ENCODE data around the gene GPR37L1. TPM values are rescaled to one million over a fixed set of nuclear protein-coding genes. Genes with fewer than 3 reads are reported as not detected.
"Not testable (repeated sequence)": the region's sequence is repeated elsewhere in the genome, so short reads cannot be mapped to it uniquely, and the experiment has no call there.

Gene GPR37L1
- total RNA-seq, 1 experiment from 2014 or later = 0.05 TPM

DNA sequence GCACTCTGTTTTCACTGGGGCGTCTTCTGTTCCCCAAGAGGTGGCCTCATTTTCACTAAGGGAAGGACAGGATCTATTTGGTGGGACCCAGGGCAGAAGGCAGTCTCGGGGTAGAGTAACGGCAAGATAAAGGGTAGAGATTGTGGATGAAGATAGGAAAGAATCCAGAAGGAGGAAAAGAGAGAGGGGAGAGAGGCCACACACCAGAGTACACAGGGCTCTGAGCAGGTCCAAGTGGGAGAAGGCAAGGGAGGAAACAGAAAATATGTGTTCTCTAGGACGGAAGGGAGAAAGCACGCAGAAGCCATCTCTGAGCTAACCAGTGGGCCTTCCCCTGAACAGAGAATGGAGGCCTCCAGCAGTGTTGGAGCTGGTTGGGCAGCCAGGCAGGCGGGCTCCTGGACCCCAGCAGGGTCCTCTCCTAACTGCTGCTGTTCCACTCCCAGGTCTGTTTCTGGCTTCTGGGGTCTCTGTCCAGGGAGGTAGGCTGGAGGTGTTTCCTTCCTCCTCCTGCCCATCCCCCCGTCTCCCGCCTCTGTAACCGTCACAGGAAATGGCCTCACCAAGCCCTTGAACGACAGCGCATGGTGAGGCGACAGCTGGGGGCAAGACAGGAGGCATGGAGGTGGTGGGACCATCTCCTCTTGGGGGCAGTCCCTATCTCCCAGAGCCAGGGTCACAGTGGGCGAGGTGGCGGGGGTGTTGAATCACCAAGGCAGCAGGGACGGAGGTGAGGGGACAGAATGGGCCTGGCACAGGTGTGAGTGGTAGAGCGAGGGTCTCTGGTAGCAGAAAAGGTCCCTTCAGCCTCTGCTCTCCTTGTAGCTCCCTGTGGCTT is 37.0 kb downstream of the GPR37L1 start:
- Histone ChIP-seq H3K4me3 (no peak overlapping the region), H3K36me3 (no peaks in the 10 kb centered on the region), H3K27ac (no peak overlapping the region), H3K27me3 (replicated peaks) (no peaks in the 10 kb centered on the region), H3K4me1 (replicated peaks) (peaks cover 9% of the 10 kb centered on the region), H3K9me3 (replicated peaks) (no peaks in the 10 kb centered on the region)
- no peak for DNase-seq (ENCODE audit: low read depth in 1 of 2, low spot score in 2 of 2)

DNA sequence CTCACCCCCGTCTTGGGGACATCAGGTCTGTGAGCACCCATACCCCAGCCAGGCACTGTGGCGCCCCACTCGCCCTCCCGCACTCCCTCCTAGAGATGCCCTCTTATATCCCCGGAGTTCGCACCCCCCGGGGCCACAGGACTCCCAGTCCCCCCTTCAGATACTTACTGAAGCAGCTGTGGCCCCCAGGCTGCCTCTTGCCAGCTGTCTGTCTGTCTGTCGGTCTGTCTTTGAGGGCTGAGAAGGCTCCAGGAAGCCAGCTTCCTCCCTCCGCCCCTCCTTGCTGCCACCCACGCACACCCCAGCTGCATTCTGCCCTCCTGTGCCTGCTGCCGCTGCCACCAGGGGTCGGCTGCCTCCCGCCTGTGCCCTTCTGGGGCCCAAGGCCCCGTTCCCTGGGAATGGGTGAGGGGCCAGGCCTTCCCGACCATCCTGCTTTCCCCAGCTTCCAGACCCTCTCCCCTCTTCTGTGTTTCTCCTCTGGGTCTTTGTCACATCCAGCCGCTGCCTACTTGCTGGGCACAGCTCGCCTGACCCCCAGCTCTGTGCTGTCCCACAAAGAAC is 37.7 kb downstream of the GPR37L1 start, which contains the start of gene PTPN7:
Gene PTPN7 (minus strand): TSS at position 226 of the 564 bp plus-strand sequence. CDS start 1,200 bp downstream, outside the sequence.
- Histone ChIP-seq H3K27ac (no peak within 1 kb of the TSS), H3K4me3 (no peak within 1 kb of the TSS), H3K27me3 (replicated peaks) (no peaks in the 10 kb centered on the region), H3K9me3 (replicated peaks) (no peaks in the 10 kb centered on the region), H3K4me1 (replicated peaks) (peaks cover 9% of the 10 kb centered on the region), H3K36me3 (no peaks in the 10 kb centered on the region)
- DNase-seq (ENCODE audit: low read depth in 1 of 2, low spot score in 2 of 2) = no peak

DNA sequence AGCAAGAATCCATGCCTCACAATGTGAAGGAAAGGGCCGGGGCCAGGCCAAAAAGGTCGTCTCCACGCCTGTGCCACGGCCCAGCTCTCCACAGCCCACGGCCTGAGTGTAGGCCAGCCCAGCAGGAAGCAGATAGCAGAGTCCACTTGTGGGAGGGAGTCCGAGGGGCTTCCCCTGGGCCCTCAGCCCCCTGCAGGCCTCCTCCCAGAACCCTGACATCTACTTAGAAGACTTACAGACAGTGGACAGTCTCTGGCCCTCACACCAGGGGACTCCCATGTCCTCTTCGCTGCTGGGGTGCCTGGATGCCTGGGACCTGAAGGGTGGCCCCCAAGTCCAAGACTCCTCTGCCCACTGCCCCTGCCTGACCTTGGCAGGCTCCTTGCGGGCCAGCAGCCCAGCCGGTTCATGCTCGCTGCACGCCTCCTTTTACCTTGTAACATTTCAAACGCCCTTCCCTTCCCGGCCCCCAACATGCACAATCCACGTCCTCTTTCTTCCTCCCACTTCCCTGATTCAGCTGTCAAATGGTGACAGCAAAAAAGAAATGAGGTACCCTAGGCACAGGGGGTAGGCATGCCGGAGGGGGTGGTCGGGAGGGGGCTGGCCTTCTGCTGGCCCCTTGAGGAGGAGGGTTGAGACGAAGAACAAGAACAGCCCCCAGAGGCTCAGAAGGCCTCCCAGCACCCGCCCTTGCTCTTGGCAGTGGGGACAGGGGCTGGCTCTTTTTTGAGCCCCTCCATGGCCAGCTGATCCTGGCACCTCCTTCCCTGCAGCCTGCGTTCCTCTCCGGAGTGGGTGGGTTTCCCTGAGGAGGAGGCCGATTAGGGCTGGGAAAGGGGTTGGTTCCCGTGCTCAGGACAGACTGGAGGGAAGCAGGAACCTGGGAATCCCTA is 38.7 kb downstream of the GPR37L1 start:
- Histone ChIP-seq H3K36me3 (no peaks in the 10 kb centered on the region), H3K27ac (no peak overlapping the region), H3K9me3 (replicated peaks) (no peaks in the 10 kb centered on the region), H3K4me3 (no peak overlapping the region), H3K27me3 (replicated peaks) (no peaks in the 10 kb centered on the region), H3K4me1 (replicated peaks) (peaks cover 9% of the 10 kb centered on the region)
- no peak for DNase-seq (ENCODE audit: low read depth in 1 of 2, low spot score in 2 of 2)

DNA sequence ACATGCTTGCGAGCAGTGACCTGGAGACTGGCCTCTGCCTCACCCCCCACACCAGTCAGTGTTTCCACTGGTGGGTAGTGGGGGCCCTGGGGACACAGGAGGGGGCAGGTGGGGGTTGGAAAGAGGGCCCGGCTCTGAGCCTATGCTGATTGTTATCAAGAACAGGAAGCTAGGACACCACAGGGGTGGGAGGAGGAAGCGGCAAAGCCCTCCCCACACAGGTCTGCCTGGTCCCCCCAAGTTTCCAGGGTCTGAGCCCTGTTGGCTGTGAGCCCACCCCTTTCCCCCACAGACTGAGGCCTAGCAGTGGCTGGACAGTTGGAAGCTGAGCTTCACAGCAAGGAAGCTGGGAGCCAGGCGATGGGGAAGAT is 39.3 kb downstream of the GPR37L1 start:
- H3K4me3 ChIP-seq = no peak overlapping the region
- no peaks in the 10 kb centered on the region for H3K36me3 ChIP-seq
- DNase-seq (ENCODE audit: low read depth in 1 of 2, low spot score in 2 of 2) = no peak
- H3K27me3 ChIP-seq (replicated peaks) = no peaks in the 10 kb centered on the region
- no peak overlapping the region for H3K27ac ChIP-seq
- no peaks in the 10 kb centered on the region for H3K9me3 ChIP-seq (replicated peaks)
- peaks cover 9% of the 10 kb centered on the region for H3K4me1 ChIP-seq (replicated peaks)

DNA sequence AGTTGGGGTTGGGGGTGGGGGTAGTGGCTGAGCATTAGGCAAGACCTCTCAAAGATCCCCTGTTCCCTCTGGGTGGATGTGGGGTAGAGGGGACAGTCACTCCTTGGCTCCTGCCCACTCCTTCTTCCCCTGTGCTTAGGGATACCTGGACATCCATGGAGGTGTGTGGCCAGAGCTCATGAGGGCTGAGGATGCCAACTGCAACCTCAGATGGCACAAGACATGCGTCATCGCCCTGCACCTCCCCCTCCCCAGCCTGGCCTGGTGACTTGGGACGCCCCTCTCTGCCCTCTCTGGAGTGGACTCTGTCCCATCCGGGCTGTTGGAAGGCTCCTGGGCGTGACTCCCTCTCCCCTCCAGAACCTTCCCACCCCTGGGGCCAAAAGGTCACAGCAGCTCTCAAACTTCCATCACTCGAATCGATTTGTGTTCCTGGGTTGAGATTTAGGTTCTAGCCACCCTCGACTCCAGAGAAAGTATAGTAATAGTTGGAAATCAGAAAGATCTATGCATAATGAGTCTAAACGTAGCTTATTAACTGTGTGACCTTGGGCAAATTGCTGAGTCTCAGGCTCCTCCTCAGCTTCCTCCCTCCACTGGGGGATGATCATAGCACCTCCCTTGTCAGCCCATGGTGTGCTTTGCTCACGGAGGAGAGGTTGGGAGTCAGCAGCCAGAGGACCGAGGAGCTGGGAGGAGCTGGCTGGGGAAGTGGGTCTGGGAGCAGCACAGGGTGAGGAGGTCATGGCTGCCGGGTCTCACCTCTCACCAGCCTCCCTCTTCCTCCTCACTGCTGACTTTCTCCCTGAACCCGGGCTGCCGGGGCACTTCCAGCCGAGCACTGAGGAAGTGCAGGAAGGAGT is 39.9 kb downstream of the GPR37L1 start:
- no peak overlapping the region for H3K27ac ChIP-seq
- no peak for DNase-seq (ENCODE audit: low read depth in 1 of 2, low spot score in 2 of 2)
- H3K27me3 ChIP-seq (replicated peaks) = no peaks in the 10 kb centered on the region
- H3K4me3 ChIP-seq = no peak overlapping the region
- no peaks in the 10 kb centered on the region for H3K36me3 ChIP-seq
- peaks cover 9% of the 10 kb centered on the region for H3K4me1 ChIP-seq (replicated peaks)
- no peaks in the 10 kb centered on the region for H3K9me3 ChIP-seq (replicated peaks)

DNA sequence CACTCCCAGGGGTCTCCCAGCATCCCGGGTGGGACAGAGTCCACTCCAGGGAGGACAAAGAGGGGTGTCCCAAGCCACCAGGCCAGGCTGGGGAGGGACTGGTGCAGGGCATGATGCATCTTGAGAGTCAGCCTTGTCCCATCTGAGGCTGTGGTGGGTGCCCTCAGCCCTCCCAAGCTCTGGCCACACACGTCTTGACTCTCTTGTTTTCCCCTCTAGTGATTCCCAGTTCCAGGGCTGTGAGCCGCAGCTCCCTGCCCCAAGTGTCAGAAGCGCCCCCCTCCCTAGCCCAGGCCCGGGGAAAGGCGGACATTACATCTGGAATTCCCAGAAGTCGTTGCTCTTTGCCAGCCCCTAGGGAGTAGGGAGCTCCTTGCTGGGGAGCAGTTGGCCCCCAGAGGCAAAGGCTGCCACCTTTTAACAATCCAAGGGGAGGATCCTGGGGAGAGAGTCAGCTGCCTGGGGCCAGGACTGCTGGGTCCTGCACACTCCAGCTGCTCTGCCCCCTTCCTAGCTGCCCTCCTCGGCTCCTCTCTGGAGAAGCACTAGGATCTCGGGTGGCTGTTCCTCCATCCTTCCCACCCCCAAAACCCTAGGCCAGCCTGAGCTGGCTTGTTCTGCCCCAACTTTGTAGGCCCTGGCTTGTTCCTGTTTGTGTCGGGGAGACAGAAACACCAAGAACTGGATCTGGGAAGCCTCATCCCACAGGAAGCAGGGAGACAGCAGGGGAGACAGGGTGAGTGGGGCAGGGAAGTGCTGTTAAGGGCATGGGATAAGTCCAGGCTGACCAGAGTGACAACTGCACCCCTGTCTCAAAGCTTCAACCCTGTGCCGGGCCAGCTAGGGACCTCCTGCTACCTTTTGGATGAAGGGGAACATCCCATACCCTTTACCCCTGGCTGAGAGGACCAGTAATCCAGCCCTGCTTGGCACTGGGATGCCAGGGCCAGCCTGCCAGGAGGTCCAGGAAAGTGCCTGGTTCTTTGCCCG is 40.9 kb downstream of the GPR37L1 start:
- H3K36me3 ChIP-seq = no peaks in the 10 kb centered on the region
- DNase-seq (ENCODE audit: low read depth in 1 of 2, low spot score in 2 of 2) = no peak
- H3K9me3 ChIP-seq (replicated peaks) = no peaks in the 10 kb centered on the region
- no peak overlapping the region for H3K4me3 ChIP-seq
- H3K27ac ChIP-seq = no peak overlapping the region
- no peaks in the 10 kb centered on the region for H3K27me3 ChIP-seq (replicated peaks)
- H3K4me1 ChIP-seq (replicated peaks) = peaks cover 14% of the 10 kb centered on the region

DNA sequence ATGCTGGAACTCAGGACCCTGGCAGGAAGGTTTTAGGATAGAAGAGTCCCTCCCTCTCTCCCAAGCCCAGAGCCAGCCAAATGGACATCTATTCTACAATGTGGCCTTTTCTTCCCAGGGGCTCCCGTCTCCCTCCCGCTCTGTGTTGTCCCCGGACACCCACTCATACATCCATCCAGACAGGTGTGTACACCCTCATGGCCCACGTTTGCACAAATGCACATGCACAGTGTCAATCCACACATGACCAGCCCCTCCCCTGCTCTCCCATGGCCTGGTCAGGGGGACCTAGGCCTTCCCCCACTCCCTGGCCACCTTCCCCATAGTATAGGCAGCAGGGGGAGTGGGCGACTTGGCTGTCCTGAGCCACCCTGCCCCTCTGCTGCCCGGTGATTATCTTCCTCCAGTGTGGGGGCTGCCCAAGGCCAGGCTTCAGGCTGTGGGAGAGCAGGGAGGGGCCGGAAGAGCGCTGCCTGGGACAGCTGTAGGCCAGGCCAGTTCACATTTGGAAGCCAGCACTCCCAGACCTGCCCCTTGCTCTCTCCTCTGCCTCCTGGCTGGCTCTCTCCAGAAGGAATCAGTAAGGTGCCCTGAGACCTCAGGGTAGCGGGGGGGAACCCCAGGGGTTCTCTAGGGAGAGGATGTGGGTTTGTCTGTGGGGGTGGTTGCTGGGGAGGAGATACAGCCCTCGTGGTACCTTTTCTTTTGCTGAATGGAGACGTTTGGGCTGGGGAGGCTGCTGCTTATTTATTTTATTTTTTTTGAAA is 41.7 kb downstream of the GPR37L1 start:
- no peak overlapping the region for H3K4me3 ChIP-seq
- H3K27me3 ChIP-seq (replicated peaks) = no peaks in the 10 kb centered on the region
- no peaks in the 10 kb centered on the region for H3K36me3 ChIP-seq
- no peak for DNase-seq (ENCODE audit: low read depth in 1 of 2, low spot score in 2 of 2)
- H3K27ac ChIP-seq = no peak overlapping the region
- no peaks in the 10 kb centered on the region for H3K9me3 ChIP-seq (replicated peaks)
- H3K4me1 ChIP-seq (replicated peaks) = peaks cover 14% of the 10 kb centered on the region

DNA sequence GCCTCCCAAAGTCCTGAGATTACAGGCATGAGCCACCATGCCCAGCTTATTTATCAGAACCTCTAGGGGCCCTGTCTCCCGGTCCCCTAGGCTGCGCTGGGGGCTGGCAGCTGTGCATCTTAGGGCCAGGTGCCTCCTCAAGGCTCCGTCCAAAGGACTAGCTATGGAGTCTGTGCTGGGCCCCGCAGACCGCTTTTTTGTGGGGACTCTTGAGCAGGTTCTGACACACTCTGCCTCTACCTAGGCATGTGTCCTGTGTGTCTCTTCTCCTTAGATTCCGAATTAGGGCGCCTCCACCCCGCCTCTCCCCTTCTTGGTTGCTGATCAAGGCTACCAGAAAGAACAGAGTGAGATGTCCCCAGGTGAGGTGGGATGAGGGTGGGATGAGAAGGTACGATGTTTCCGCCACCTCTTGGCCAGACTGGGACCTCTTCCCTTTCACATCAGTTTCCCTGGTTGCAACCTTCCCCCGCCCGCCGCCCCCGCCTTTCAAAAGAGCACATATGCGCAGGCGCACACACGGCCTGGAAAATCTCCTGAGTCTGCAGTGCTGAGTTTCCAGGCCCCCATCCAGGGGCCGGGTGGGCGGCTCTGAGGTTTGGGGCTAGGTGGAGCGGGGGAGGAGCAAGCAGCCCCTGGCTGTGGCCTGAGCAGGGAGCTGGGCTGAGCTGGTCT is 42.7 kb downstream of the GPR37L1 start:
- H3K27ac ChIP-seq = no peak overlapping the region
- no peaks in the 10 kb centered on the region for H3K27me3 ChIP-seq (replicated peaks)
- no peak overlapping the region for H3K4me3 ChIP-seq
- no peaks in the 10 kb centered on the region for H3K36me3 ChIP-seq
- no peaks in the 10 kb centered on the region for H3K9me3 ChIP-seq (replicated peaks)
- DNase-seq (ENCODE audit: low read depth in 1 of 2, low spot score in 2 of 2) = no peak
- peaks cover 14% of the 10 kb centered on the region for H3K4me1 ChIP-seq (replicated peaks)

DNA sequence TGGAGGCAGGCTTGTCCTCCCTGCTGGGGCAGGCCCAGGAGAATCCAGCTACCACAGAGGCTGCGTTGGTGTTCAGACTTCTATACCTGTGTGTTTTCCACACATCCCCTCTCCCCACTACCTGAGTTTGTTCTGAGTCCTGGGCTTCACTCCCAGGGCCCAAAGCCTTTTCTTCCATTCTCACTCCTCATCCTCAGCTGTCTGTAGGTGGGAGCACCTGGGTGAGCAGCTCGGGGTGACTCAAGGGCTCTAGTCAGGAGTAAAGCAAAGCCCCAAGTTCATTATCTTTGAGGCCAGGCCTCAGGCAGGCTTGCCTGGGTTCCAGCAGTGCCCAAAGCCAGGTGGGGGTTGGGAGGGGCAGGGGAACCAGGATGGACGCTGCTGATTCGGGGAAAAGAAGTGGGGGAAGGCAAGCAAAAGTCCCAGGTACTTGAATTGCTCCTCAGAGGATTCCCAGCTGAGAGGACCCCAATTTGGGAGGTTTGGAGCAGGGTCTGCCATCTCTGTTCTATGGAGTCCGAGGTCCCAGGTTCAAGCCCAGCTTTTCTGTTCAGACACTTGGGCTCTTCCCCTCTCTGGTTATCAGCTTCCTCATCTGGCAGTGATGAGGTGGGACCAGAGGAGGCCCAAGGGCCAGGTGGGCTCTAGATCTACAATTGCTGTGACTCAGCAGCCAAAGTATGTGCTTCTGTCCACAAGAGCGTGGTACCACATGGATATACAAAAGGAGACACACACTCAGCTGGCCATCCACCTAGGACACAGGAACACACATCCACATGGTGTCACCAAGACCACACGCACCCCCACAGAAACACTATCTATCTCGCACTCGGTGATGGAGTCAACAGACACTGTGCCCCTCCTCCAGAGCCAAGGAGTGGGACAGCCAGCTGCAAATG is 43.5 kb downstream of the GPR37L1 start:
- no peaks in the 10 kb centered on the region for H3K9me3 ChIP-seq (replicated peaks)
- no peaks in the 10 kb centered on the region for H3K27me3 ChIP-seq (replicated peaks)
- DNase-seq (ENCODE audit: low read depth in 1 of 2, low spot score in 2 of 2) = no peak
- peaks cover 14% of the 10 kb centered on the region for H3K4me1 ChIP-seq (replicated peaks)
- H3K4me3 ChIP-seq = no peak overlapping the region
- no peaks in the 10 kb centered on the region for H3K36me3 ChIP-seq
- no peak overlapping the region for H3K27ac ChIP-seq

DNA sequence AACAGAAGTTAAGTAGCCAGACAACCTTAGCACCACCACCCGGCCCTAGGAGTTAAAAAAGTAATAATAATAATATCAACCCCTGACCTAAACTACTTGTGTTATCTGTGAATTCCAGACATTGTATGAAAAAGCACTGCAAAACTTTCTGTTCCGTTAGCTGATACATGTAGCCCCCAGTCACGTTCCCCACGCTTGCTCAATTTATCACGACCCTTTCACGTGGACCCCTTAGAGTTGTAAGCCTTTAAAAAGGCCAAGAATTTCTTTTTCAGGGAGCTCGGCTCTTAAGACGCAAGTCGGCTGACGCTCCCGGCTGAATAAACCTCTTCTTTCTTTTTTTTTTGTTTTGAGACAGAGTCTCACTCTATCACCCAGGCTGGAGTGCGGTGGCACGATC is 44.3 kb downstream of the GPR37L1 start:
- not testable (repeated sequence) for DNase-seq (ENCODE audit: low read depth in 1 of 2, low spot score in 2 of 2); H3K4me3 ChIP-seq; H3K36me3 ChIP-seq; H3K9me3 ChIP-seq (replicated peaks); H3K27ac ChIP-seq; H3K27me3 ChIP-seq (replicated peaks)
- H3K4me1 ChIP-seq (replicated peaks) = peaks cover 14% of the 10 kb centered on the region

Measured in SJSA1 (cell line).